Spleen (tissue), 11 donors: ENCODE results near the gene DLGAP5. TPM values are rescaled to one million over a fixed set of nuclear protein-coding genes. Genes with fewer than 3 reads are reported as not detected.

Experiments
- DNase-seq: peaks from one replicate; pipeline ENCODE4 v3.0.0-alpha.2; 2020
- H3K27ac ChIP-seq, 8 donors: fragments of 200-600 bp; sonication (generic) in 7 of 8; 1 replicate in 4 of 8; 2 replicates in 4 of 8; pipeline versions ENCODE4 v1.5.0 to v1.8.0; 2016 to 2021; ENCODE audit warnings: inconsistent platforms in 4 of 8, mild to moderate bottlenecking in 4 of 8, moderate library complexity in 1 of 8
- H3K27me3 ChIP-seq, 7 donors: fragments of 200-600 bp; sonication (generic) in 6 of 7; replicated peaks in 1 of 7; 1 replicate in 4 of 7; 2 replicates in 3 of 7; pipeline versions ENCODE4 v1.5.0 to v1.8.0; 2016 to 2021; ENCODE audit warnings: inconsistent platforms in 3 of 7, mild to moderate bottlenecking in 1 of 7
- H3K36me3 ChIP-seq, 6 donors: fragments of 200-600 bp; sonication (generic) in 5 of 6; 1 replicate in 4 of 6; 2 replicates in 2 of 6; pipeline versions ENCODE4 v1.5.0 to v1.8.0; 2016 to 2021; ENCODE audit warnings: inconsistent platforms in 2 of 6
- H3K4me1 ChIP-seq, 6 donors: fragments of 200-600 bp; sonication (generic) in 5 of 6; 1 replicate in 3 of 6; 2 replicates in 3 of 6; pipeline versions ENCODE4 v1.5.0 to v1.8.0; 2016 to 2021; ENCODE audit warnings: inconsistent platforms in 3 of 6
- H3K4me3 ChIP-seq, 8 donors: fragments of 200-600 bp; sonication (generic) in 7 of 8; 1 replicate in 4 of 8; 2 replicates in 4 of 8; pipeline versions ENCODE4 v1.5.0 to v1.8.0; 2016 to 2021; ENCODE audit warnings: inconsistent platforms in 4 of 8, mild to moderate bottlenecking in 4 of 8, moderate library complexity in 2 of 8
- H3K9me3 ChIP-seq, 8 donors: fragments of 200-600 bp; sonication (generic) in 7 of 8; 1 replicate in 4 of 8; 2 replicates in 4 of 8; pipeline versions ENCODE4 v1.5.0 to v1.8.0; 2016 to 2021; ENCODE audit warnings: inconsistent platforms in 4 of 8
- POLR2A ChIP-seq, 3 donors: fragments of 450-650 bp; IDR thresholded peaks; one replicate each; pipeline ENCODE4 v1.5.1; 2017; ENCODE audit warnings: antibody characterized with exemption in 3 of 3, mild to moderate bottlenecking in 1 of 3
- POLR2AphosphoS5 ChIP-seq, 3 donors: sonication (generic); formaldehyde crosslinking; IDR thresholded peaks; one replicate each; pipeline ENCODE4 v1.5.1; 2017; ENCODE audit warnings: antibody characterized with exemption in 3 of 3
- WGBS, 5 donors: extraction: QIAGEN DNeasy Blood & Tissue Kit in 3 of 5; methylation state at CpG; one replicate each; pipeline versions ENCODE4 v1.1.5 to v1.1.7; 2013 to 2018; 5-methylcytosine and 5-hydroxymethylcytosine counted together
- intact Hi-C: fragments of 100-400 bp; cut with DNase I; formaldehyde crosslinking; loops from one replicate; pipeline ENCODE4 v1.15.0; 2023; ENCODE audit warnings: low total_unique reads
- polyA plus RNA-seq, 3 donors: library from polyadenylated mRNA; stranded (reverse); fragments of 200-250 nt; gene quantifications; one replicate each; pipeline ENCODE4 v1.2.1, GENCODE V29; 2013
- total RNA-seq, 7 donors: library from RNA; depleted of rRNA in 3 of 7; stranded (reverse); fragments of >200 nt in 3 of 7; fragmentation: NEBNext Ultra II Directional in 4 of 7; extraction: Animal tissue kit (Norgen Biotek cat#: 25700) in 4 of 7; gene quantifications; one replicate each; pipeline versions ENCODE4 v1.1.0 to v1.2.1, GENCODE V29; 2016 to 2021
- TF ChIP-seq, protein P1 (sequence below), 11 experiments: fragments of 200-600 bp in 7 of 11; fragments of 450-650 bp in 4 of 11; sonication (generic) in 4 of 11; IDR thresholded peaks in 8 of 11; conservative IDR thresholded peaks in 3 of 11; 1 replicate in 7 of 11; 2 replicates in 4 of 11; pipeline versions ENCODE4 v1.4.0 to v1.8.0; 2016 to 2021; ENCODE audit warnings: antibody characterized with exemption in 11 of 11, inconsistent platforms in 4 of 11, mild to moderate bottlenecking in 1 of 11
- donor health status: healthy with polysubstance abuse.
- donor health status: DM: no; HTN: no; CAD: no; lungs with moderate emphysema.
- donor health status: DM: no; HTN: no; CAD: no.
- donor health status: Bipolar disorder and iron deficiency.
- donor health status: healthy.
- donor health status: DM: no; HTN: no; CAD: no.
- donor health status: DM: yes; HTN: yes; CAD: no.

DLGAP5 gene
- total and polyA plus RNA-seq, 10 donors, result 0.50 to 8.1 (median 2.9) TPM

DNA sequence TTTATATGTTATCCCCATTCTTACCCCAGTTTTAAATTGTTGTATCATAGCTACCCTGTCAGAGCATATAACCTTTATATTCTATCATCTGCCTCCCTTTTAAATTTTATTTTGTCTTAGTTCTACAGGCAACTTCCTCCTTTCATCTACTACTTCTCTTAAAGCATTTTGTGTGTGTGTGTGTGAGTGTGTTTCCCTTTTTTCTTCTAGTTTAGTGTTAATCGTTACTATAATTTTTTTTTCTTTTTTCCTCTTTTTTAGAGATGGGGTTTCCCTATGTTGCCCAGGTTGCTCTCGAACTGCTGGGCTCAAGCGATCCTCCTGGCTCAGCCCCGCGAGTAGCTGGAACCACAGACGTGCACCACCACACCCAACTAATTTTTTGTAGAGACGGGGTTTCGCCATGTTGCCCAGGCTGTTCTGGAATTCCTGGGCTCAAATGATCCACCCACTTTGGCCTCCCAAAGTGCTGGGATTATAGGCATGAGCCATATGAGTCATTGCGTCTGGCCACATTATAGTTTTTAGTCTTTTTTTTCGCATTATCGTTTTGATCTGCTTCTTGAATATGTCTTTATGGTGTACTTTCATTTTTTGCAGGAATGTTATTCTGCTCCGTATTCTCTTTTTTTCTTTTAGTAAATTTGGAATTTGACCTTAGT is 46.8 kb upstream of the DLGAP5 start:
- Histone ChIP-seq H3K27me3 (peaks cover 0 to 13% (median 8%) of the 10 kb centered on the region in 7 donors), H3K4me3 (no peak overlapping the region), H3K4me1 (no peaks in the 10 kb centered on the region), H3K36me3 (no peaks in the 10 kb centered on the region), H3K9me3 (no peaks in the 10 kb centered on the region), H3K27ac (no peak overlapping the region)
- WGBS, 5 donors, result 51 to 68% (median 60%) methylated on average over 12 of the region's 12 CpGs
- TF ChIP-seq, protein P1, sequence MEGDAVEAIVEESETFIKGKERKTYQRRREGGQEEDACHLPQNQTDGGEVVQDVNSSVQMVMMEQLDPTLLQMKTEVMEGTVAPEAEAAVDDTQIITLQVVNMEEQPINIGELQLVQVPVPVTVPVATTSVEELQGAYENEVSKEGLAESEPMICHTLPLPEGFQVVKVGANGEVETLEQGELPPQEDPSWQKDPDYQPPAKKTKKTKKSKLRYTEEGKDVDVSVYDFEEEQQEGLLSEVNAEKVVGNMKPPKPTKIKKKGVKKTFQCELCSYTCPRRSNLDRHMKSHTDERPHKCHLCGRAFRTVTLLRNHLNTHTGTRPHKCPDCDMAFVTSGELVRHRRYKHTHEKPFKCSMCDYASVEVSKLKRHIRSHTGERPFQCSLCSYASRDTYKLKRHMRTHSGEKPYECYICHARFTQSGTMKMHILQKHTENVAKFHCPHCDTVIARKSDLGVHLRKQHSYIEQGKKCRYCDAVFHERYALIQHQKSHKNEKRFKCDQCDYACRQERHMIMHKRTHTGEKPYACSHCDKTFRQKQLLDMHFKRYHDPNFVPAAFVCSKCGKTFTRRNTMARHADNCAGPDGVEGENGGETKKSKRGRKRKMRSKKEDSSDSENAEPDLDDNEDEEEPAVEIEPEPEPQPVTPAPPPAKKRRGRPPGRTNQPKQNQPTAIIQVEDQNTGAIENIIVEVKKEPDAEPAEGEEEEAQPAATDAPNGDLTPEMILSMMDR (IDR thresholded peaks at IDR 0.05 in 8 of 11, conservative IDR thresholded peaks at IDR 0.05 in 3 of 11), result no peak
- TF ChIP-seq POLR2A (IDR thresholded peaks at IDR 0.05) (no peak), POLR2AphosphoS5 (IDR thresholded peaks at IDR 0.05) (no peak)
- DNase-seq, result no peak
- intact Hi-C loops, result no loop called here

DNA sequence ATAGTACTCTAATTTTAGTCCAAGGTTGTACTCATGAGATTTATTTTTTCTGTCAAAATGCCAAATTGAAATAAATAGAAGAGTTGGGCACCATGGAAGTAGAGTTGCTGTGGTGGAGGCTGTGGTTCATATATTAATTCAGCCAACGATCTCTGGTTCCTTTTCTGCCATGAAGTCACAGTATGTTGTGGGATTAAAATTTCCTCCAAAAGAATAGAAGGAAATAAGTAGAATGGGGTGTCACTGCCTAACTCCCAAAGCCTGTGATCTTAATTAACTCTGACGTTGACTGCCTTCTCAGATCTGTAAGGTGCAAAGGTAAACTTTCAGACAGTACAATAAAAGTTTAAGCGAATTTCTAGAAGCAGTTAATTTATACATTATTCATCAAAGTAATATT is 42.2 kb upstream of the DLGAP5 start:
- no peak for DNase-seq
- H3K4me1 ChIP-seq, result no peaks in the 10 kb centered on the region
- H3K4me3 ChIP-seq, result no peak overlapping the region
- H3K9me3 ChIP-seq, result no peaks in the 10 kb centered on the region
- H3K27me3 ChIP-seq, result peaks cover 0 to 4% (median 0%) of the 10 kb centered on the region in 7 donors
- TF ChIP-seq POLR2A (IDR thresholded peaks at IDR 0.05) (no peak), POLR2AphosphoS5 (IDR thresholded peaks at IDR 0.05) (no peak)
- TF ChIP-seq, protein P1 (IDR thresholded peaks at IDR 0.05 in 8 of 11, conservative IDR thresholded peaks at IDR 0.05 in 3 of 11), result no peak
- 33 to 42% (median 38%) methylated on average over 3 of the region's 3 CpGs for WGBS, 5 donors
- no peaks in the 10 kb centered on the region for H3K36me3 ChIP-seq
- no peak overlapping the region for H3K27ac ChIP-seq
- intact Hi-C loops, result no loop called here

DNA sequence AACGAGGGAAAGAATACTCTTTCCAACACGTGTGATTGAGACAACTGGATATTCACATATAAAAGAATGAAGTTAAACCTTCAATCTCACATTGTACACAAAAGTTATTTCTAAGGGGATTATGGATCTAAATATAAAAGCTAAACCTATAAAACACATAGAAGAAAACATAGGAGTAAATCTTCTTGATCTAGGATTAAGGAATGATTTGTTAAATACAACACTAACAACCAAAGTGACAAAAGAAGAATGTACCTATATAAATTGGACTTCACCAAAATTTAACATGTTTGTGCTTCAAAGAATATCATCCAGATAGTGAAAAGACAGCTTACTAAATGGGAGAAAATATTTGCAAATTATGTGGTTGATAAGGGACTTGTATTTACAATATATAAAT is 36.9 kb upstream of the DLGAP5 start:
- 77 to 86% (median 79%) methylated on average over 2 of the region's 2 CpGs for WGBS, 5 donors
- no peaks in the 10 kb centered on the region for H3K36me3 ChIP-seq
- H3K27me3 ChIP-seq, result peaks cover 0 to 4% (median 0%) of the 10 kb centered on the region in 7 donors
- no peak for DNase-seq
- TF ChIP-seq, protein P1 (IDR thresholded peaks at IDR 0.05 in 8 of 11, conservative IDR thresholded peaks at IDR 0.05 in 3 of 11), result no peak
- TF ChIP-seq POLR2AphosphoS5 (IDR thresholded peaks at IDR 0.05) (no peak), POLR2A (IDR thresholded peaks at IDR 0.05) (no peak)
- peaks cover 0 to 28% (median 22%) of the 10 kb centered on the region in 8 donors for H3K9me3 ChIP-seq
- H3K4me1 ChIP-seq, result no peaks in the 10 kb centered on the region
- no peak overlapping the region for H3K27ac ChIP-seq
- intact Hi-C loops, result no loop called here
- H3K4me3 ChIP-seq, result no peak overlapping the region

DNA sequence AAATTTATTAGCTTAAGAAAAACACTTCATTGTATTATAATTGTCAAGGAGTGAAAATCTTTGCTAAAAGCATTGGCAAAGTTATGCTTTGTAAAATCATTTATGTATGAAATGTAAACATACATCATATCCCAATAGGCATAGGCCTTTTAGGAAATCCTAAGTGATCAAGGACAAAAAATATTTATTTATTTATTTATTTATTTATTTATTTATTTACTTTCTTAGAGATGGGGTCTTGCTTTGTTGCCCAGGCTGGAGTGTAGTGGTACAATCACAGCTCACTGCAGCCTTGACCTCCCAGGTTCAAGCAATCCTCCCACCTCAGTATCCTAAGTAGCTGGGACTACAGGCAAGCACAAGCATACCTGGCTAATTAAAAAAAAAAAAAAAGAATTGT is 32.0 kb upstream of the DLGAP5 start:
- intact Hi-C loops, result no loop called here
- Histone ChIP-seq H3K27me3 (no peaks in the 10 kb centered on the region), H3K4me1 (no peaks in the 10 kb centered on the region)

More for the DNA sequence above, 32.0 kb upstream of the DLGAP5 start:
- TF ChIP-seq POLR2AphosphoS5 (IDR thresholded peaks at IDR 0.05) (no peak), POLR2A (IDR thresholded peaks at IDR 0.05) (no peak)
- TF ChIP-seq, protein P1 (IDR thresholded peaks at IDR 0.05 in 8 of 11, conservative IDR thresholded peaks at IDR 0.05 in 3 of 11), result no peak
- no peak overlapping the region for H3K4me3 ChIP-seq
- peaks cover 0 to 28% (median 22%) of the 10 kb centered on the region in 8 donors for H3K9me3 ChIP-seq
- no peaks in the 10 kb centered on the region for H3K36me3 ChIP-seq
- no peak overlapping the region for H3K27ac ChIP-seq
- DNase-seq, result no peak
